ENCODE results near the gene ZMYND15.

DNA sequence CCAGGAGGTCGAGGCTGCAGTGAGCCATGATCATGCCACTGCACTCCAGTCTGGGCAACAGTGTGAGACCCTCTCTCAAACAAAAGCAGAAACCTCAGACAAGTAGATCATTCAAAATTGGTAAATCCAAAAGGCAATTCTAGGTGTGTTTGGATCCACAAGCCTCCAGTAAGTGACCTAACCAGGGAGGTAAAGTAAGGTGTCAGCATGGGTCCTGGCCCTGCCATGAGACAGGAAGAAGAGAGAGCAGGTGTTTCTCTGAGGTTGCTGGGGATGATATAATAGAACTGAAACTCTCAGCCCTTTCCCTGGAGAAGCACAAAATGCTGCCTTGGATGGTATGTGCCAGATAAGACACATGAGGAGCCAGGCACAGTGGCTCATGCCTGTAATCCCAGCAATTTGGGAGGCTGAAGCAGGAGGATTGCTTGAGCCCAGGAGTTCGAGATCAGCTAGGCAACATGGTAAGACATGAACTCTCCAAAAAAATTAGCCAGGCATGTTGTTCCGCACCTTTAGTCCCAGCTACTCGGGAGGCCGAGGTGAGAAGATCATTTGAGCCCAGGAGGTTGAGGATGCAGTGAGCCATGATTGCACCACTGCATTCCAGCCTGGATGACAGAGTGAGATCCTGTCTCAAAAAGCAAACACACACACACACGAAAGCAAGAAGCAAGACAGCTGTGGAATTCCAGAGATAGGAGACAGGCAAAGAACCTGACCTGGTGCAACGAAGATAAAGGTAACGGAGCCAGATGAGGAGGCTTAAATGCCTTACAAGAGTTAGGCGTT is 38.5 kb downstream of the ZMYND15 start:
- TF ChIP-seq CTCF (conservative IDR thresholded peaks at IDR 0.05 in 1 of 2, IDR thresholded peaks at IDR 0.05 in 1 of 2; ENCODE audit: low read depth in 1 of 2, low read length in 2 of 2) = no peak
- no peak for TF ChIP-seq EZH2 (IDR thresholded peaks at IDR 0.05; ENCODE audit: low read length, missing control alignments)

Data from fibroblast of lung (primary cell).